Omental fat pad (tissue), 4 donors: Measurements from ENCODE around the gene CASP6. TPM values are rescaled to one million over a fixed set of nuclear protein-coding genes. Genes with fewer than 3 reads are reported as not detected.

Experiments used
- ATAC-seq: fragments of 150-250 bp; one replicate; pipeline ENCODE4 v1.9.1; 2016; ENCODE audit warnings: mild to moderate bottlenecking, moderate library complexity; ENCODE audit not compliant: low FRiP score
- DNase-seq: peaks from one replicate; pipeline ENCODE4 v3.0.0-alpha.2; 2019; ENCODE audit warnings: low spot score
- total RNA-seq, 4 donors: library from RNA; depleted of rRNA; stranded (reverse); fragments of >200 nt; gene quantifications; one replicate each; pipeline ENCODE4 v1.1.0, GENCODE V29; 2016
- TF ChIP-seq, protein P1 (sequence below), 3 donors: fragments of 450-650 bp; IDR thresholded peaks; one replicate each; pipeline ENCODE4 v1.5.1; 2016 to 2017; ENCODE audit warnings: antibody characterized with exemption in 3 of 3, mild to moderate bottlenecking in 3 of 3, moderate library complexity in 2 of 3

Gene CASP6
- total RNA-seq, 4 donors from 2014 or later = 9.4 to 24.8 (median 15.7) TPM

DNA sequence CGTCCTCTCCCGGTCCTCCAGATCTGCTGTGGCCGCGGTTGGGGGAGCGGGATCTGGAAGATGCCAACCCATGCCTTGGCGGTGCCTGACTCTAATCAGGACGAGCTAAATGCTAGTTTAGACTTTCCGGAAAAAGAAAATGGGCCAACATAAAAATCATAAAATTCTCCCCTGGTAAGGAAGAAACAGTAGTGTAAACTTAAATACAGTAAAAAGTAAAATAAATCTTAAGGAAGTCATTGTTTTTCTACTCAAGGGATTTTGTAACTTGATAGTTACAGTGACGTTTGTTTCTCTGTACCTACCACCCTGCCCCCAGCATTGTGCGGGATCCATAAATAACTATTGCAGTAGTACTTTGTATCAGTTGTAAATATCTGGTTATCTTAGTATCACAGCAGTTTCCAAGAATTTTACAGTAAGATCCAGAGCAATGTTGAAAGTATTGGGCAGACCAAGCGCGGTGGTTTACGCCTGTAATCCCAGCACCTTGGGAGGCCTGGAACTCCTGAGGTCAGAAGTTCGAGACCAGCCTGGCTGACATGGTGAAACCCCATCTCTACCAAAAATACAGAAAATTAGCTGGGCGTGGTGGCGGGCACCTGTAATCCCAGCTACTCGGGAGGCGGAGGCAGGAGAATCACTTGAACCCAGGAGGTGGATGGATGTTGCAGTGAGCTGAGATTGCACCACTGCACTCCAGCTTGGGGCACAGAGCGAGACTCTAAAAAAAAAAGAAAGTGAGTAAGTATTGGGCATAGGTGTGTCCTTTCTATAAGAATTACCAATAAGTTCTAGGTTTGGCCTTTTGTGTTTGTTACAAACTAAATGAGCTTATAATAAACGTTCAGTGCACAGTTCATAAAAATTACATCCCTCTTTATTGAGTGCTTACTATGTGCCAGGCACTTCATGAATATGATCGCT lies 27.6 kb upstream of the CASP6 start:
- TF ChIP-seq, protein P1, sequence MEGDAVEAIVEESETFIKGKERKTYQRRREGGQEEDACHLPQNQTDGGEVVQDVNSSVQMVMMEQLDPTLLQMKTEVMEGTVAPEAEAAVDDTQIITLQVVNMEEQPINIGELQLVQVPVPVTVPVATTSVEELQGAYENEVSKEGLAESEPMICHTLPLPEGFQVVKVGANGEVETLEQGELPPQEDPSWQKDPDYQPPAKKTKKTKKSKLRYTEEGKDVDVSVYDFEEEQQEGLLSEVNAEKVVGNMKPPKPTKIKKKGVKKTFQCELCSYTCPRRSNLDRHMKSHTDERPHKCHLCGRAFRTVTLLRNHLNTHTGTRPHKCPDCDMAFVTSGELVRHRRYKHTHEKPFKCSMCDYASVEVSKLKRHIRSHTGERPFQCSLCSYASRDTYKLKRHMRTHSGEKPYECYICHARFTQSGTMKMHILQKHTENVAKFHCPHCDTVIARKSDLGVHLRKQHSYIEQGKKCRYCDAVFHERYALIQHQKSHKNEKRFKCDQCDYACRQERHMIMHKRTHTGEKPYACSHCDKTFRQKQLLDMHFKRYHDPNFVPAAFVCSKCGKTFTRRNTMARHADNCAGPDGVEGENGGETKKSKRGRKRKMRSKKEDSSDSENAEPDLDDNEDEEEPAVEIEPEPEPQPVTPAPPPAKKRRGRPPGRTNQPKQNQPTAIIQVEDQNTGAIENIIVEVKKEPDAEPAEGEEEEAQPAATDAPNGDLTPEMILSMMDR (IDR thresholded peaks at IDR 0.05) = no peak
- ATAC-seq = no peak
- no peak for DNase-seq

DNA sequence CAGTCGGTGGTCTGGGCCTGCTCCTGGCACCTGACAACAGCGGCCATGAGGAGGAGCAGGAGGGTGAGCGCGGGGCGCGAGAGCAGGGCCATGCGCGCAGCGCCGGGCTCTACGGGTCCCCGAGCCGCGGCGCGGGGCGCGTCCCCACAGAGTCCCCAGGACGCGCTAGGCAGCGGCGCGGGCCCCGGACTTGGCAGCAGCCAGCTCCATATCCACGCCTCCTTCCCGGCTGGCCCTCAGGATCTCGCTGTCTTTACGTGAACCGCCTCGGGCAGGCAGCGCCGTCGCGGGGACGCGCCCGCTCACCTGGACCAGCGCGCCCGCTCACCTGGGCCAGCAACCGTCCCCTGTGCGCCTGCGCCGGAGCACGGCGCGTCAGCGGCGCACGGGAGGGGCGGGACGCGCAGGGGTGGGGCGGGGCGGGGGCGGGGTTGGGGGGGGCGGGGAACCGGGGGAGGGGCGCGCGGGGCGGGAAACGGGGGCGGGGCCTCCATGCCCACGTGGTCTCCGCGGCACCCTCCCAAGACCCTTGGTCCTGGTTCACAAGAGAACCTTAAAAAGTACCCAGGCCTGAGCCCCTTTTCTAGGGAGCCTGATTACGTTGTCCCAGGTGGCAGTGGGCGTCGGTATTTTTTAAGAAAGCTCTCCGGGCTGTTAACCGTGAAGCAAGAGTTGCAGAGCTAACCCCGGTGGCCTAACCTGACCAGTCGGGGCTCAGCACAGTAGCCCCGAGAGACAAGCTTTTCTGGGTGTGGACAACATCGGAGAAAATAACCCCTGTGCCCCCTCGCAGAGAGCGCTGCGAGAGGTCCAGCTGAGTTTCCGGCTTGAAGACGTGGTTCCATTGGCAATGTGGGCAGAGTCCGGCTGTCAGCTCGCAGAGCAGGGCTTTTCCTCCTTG lies 26.7 kb upstream of the CASP6 start, which contains the start of gene PLA2G12A:
TSS of gene PLA2G12A (minus strand) at position 353 of the 901 bp plus-strand sequence. CDS start at position 92, 261 bp downstream.
- TF ChIP-seq, protein P1 (IDR thresholded peaks at IDR 0.05) = no peak
- ATAC-seq (peak; percentile 94), DNase-seq (peak; percentile 29)

DNA sequence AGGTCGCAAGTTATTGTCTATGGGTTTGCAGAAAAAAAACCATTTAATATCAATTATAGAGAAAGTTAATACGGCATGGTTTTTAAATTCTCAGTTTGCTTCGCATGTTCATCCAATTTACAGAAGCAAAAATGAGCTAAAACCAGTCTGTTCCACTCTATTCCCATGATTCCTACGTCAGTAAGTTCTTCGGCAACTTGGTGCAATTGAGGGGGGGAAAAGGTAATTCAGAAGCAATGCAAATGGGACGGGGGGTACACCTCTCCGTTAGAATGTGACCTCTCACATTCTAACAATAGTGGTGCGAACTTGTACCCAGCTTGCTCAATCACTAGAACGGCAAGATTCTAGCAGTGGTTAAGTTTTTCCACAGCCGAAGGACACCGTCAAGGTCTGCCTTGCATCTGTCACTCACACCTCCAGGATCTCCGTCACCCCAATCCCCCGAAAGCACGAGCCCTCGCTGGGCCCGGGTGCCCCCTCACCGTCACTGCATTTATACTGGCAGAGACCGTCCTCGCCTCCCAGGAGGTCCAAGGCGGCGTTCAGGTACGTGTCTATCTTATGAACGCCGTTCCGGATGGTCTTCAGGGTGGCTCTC lies 26.0 kb upstream of the CASP6 start:
- TF ChIP-seq, protein P1 (IDR thresholded peaks at IDR 0.05) = no peak
- DNase-seq = no peak
- peak; percentile 22 for ATAC-seq

DNA sequence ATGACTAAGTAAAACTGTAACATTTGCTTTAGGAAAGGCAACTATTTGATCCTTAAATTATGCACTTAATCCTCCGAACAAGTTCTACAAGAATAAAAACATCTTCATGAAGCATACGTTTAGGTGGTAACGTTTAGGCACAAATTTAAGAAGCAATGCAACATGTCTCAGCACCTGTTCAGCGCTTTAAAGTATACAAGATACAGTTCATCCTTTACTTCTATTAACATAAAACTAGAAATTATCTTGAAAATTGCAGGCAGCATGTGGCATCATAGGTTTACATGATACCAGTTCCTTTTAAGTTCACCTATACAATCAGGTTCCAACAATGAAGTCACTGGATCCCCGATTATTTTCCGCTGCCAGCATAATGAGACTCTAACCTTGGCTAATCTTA lies 25.1 kb upstream of the CASP6 start:
- no peak for DNase-seq
- no peak for ATAC-seq
- TF ChIP-seq, protein P1 (IDR thresholded peaks at IDR 0.05) = no peak

DNA sequence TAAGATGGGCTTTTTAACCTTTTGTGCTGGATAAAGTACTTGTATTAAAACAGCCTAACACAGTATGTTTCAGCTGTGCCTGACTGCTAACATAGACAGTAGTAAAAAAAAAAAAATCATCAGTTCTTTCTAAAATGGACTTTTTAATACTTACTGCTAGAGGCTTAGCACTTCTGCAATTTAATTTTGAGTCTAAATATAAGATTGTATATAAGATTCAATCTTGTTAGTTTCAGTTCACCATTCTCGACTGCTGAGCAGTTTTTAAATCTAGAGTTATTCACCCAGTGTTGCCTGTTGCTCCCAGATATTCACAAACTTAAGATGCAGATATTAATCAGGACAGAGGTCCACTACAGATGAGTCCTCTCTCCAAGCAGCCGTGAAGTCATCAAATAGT lies 19.9 kb upstream of the CASP6 start:
- ATAC-seq (no peak), DNase-seq (no peak)
- TF ChIP-seq, protein P1 (IDR thresholded peaks at IDR 0.05) = no peak

DNA sequence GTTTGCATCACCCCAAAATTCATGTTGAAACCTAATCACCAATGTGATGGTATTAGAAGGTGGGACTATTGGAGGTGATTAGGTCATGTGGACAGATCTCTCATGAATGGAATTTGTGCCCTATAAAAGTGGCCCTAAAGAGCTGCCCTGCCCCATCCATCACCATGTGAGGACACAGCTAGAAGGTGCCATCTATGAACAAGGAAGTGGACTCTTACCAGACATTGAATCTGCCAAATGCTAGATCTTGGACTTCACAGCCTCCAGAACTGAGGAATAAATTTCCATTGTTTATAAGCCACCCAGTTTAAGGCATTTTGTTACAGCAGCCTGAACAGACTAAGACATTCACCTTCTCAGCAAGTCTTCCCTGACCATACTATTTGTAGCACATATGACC lies 19.1 kb upstream of the CASP6 start:
- TF ChIP-seq, protein P1 (IDR thresholded peaks at IDR 0.05) = no peak
- ATAC-seq (no peak), DNase-seq (no peak)
